ENCODE measurements around the gene QPCTL.

- TF ChIP-seq POLR2A (IDR thresholded peaks at IDR 0.05) (no peak), CTCF (IDR thresholded peaks at IDR 0.05 in 4 of 5, conservative IDR thresholded peaks at IDR 0.05 in 1 of 5) (no peak)
Observed at GRCh38 chr19:45716359-45717130, 24.1 kb downstream of the QPCTL start.
